ENCODE results near the gene MPHOSPH9. TPM values are rescaled to one million over a fixed set of nuclear protein-coding genes. Genes with fewer than 3 reads are reported as not detected.
A peak's percentile ranks its signal among the peaks of the same experiment; 100 is the strongest.

MPHOSPH9 gene
- total RNA-seq, result 23.1 and 37.7 TPM in 2 replicates

GRCh38 chr12:123232807-123233504, at the start of gene MPHOSPH9, which contains the start of gene MTRFR:
Gene MPHOSPH9, minus strand, starts transcription at chr12:123233141. Its CDS starts 2,777 bp downstream, at chr12:123230364.
Gene MTRFR, plus strand, starts transcription at chr12:123233436. Its CDS starts 20,239 bp downstream, at chr12:123253675.
- peak; percentile 99 to 100 for DNase-seq (ENCODE audit: low read depth in 2 of 2)

DNA sequence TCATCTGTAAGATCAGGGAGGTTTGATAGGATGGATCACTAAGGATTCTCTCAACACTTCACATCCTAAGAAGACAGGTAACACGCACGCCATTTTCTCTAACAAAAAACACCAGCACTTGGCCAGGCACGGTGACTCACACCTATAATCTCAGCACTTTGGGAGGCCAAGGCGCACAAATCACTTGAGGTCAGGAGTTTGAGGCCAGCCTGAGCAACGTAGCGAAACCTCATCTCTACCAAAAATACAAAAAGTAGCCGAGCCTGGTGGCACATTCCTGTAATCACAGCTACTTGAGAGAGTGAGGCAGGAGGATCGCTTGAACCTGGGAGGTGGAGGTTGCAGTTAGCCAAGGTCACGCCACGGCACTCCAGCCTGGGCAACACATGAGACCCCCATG, 49.2 kb upstream of the MPHOSPH9 start:
- DNase-seq (ENCODE audit: low read depth in 2 of 2), result no peak

DNA sequence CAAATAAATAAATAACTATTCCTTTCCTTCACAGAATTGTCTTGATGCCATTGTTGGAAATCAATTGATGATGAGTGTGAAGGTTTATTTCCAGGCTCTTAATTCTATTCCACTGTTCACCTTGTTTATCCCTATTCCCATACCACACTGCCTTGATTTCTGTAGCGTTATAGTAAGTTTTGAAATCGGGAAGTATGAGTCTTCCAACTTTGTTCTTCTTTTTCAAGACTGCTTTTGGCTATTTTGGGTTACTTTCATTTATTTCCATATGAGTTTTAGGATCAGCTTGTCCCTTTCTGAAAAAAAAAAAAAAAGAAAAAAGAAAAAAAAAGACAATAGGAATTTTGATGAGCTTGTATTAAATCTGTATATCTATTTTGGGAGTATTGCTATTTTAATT, 48.0 kb upstream of the MPHOSPH9 start:
- no peak for DNase-seq (ENCODE audit: low read depth in 2 of 2)

GRCh38 chr12:123278101-123278627, 45.2 kb upstream of the MPHOSPH9 start:
- peak; percentile 89 to 97 for DNase-seq (ENCODE audit: low read depth in 2 of 2)

GRCh38 chr12:123273166-123273565, 40.2 kb upstream of the MPHOSPH9 start:
- no peak for DNase-seq (ENCODE audit: low read depth in 2 of 2)

GRCh38 chr12:123271001-123271668, 38.2 kb upstream of the MPHOSPH9 start:
- DNase-seq (ENCODE audit: low read depth in 2 of 2), result peak in 1 of 2 donors; percentile 65

GRCh38 chr12:123270214-123271000, 37.5 kb upstream of the MPHOSPH9 start:
- DNase-seq (ENCODE audit: low read depth in 2 of 2), result peak in 1 of 2 donors; percentile 21

DNA sequence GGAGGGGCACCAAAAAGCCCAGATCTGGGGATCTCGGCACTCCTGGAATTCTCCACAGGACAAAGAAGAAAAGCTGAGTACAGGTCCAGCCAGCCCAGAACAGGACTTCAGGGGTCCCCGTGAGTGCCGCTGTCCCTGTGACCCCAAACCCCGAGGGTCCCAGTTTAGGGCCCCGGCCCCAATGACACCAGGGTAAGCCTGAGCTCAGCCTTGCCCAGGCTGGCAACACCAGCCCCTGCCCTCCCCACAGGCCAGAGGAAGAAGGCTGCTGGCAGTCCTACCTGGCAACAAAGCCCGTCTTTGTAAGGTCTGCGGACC, 36.9 kb upstream of the MPHOSPH9 start:
- no peak for DNase-seq (ENCODE audit: low read depth in 2 of 2)

DNA sequence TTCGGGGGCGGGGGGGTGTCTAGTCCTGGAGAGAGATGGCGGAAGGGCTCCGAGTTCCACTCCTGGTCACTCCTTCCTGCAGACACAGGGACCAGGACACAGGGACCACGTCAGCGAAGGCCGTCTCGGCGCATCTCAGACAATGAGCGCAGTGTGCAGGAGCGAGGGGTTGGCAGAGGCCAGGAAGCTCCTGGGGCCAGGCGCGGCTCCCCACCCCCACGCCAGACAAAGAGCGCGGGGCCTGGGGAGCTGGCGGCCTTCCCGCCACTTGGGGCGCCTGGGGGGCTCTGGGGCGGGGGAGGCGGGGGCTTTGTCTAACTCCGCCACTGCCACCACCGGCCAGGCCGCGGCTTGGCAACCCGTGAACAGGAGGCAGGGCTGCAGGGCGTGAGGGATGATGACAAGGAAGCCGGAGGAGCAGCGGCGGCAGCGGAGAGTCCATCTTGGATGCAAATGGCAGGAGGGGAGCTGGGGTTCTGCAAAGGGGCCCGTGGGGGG, 36.5 kb upstream of the MPHOSPH9 start:
- DNase-seq (ENCODE audit: low read depth in 2 of 2), result peak; percentile 44 to 67

DNA sequence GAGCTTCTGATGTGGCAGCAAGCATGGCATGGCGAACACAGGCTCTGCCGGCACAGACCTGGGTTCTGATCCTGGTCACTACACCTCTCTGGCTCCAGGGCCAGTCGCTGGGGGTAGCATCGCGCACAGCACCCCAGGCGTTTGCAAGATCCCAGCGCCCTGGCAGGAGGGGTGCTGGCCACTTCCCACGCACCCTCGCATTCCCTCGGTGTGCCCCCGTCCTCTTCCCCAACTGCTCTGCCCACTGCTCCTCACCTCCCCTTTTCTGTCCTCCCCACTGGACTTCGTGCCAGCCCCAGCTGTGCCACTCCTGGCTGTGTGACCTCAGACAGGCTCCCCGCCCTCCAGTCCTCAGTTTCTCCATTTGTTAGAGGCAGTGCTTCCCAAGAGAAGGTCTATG, 35.9 kb upstream of the MPHOSPH9 start:
- no peak for DNase-seq (ENCODE audit: low read depth in 2 of 2)

DNA sequence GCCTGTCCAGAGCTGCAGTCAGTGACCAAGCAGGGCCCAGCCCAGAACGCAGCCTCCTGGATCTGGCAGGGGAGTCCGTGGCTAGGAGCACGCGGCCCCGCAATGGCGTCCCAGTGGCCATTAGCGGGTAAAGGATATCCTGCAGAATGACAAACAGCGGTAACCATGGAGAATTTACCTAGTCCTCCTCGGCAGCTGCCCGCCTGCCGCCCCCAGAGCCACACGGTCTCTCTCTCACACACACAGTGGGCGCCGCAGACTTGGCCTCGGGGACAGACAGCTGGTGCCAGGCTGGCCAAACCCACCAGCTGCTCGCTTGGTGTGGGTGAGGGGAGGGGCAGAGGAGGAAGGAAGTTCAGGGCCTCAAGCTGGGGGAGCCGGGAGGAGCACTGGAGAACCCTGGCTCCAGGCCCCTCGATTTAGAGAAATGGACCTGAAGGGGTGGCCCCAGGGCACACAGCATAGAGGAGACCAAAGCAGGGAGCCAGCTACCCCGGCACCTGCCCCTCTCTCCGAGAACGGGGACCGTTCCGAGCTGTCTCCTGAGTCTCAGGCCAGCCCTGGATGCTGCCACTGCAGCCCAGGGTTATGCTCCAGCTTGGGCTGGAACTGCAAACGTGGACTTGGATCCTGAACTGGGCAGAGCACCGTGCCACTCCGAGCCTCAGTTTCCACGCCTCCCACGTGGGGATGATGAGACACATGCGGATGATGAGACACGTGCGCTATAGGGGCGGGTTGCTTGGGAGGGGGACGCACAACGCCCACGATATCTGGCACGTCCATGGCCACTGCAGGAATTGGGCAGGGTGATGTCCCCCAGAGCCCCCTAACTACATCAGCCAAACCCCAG, 35.3 kb upstream of the MPHOSPH9 start:
- peak; percentile 56 to 66 for DNase-seq (ENCODE audit: low read depth in 2 of 2)

GRCh38 chr12:123267335-123267920, 34.5 kb upstream of the MPHOSPH9 start:
- no peak for DNase-seq (ENCODE audit: low read depth in 2 of 2)

- DNase-seq (ENCODE audit: low read depth in 2 of 2), result no peak
Observed at GRCh38 chr12:123266679-123267277, 33.8 kb upstream of the MPHOSPH9 start.

GRCh38 chr12:123265851-123266678, 33.1 kb upstream of the MPHOSPH9 start:
- DNase-seq (ENCODE audit: low read depth in 2 of 2), result no peak

GRCh38 chr12:123264642-123265041, 31.7 kb upstream of the MPHOSPH9 start:
- DNase-seq (ENCODE audit: low read depth in 2 of 2), result no peak

GRCh38 chr12:123263196-123263817, 30.4 kb upstream of the MPHOSPH9 start:
- DNase-seq (ENCODE audit: low read depth in 2 of 2), result no peak

DNA sequence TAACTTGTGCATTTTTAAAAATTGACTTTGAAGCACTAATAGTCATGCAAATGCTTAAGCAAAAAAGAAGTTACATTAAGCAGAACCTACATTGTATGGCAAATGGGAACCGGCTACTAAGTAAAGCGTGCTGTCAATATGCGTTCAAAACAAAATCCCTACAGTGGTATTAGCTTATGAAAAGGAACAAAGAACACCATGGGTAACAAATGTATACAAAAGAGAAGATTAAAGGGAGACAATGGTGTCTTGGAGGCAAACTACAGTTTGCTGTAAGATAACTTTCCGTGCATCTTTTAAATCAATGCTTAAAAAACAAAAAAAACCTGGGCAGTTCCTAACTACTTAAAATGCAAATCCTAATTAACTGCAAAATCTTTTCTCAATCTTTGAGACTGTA, 28.3 kb upstream of the MPHOSPH9 start:
- DNase-seq (ENCODE audit: low read depth in 2 of 2), result no peak

DNA sequence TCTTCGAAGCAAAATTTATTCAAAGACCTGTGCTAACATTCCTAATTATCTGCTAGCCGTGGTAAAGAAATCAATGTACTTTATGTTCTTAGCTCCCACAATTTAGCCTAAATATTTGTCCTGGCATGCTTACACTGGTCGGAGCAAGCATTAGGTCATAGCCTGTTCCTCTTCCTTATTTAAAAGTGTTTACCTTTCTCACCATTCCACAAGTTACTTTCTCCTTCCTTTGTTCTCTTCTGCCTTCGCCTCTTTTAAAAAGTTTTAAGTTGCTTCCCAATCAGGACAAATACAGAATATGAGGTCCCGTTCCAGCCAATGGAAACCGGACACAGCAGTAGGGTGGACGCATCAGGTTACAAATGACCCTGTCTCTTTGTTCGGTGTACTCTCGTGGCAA, 27.1 kb upstream of the MPHOSPH9 start:
- DNase-seq (ENCODE audit: low read depth in 2 of 2), result no peak

GRCh38 chr12:123258593-123258992, 25.7 kb upstream of the MPHOSPH9 start:
- no peak for DNase-seq (ENCODE audit: low read depth in 2 of 2)

Measured in dermis microvascular lymphatic vessel endothelial cell (primary cell).